Measurements from ENCODE around the gene AADACL3.

DNA sequence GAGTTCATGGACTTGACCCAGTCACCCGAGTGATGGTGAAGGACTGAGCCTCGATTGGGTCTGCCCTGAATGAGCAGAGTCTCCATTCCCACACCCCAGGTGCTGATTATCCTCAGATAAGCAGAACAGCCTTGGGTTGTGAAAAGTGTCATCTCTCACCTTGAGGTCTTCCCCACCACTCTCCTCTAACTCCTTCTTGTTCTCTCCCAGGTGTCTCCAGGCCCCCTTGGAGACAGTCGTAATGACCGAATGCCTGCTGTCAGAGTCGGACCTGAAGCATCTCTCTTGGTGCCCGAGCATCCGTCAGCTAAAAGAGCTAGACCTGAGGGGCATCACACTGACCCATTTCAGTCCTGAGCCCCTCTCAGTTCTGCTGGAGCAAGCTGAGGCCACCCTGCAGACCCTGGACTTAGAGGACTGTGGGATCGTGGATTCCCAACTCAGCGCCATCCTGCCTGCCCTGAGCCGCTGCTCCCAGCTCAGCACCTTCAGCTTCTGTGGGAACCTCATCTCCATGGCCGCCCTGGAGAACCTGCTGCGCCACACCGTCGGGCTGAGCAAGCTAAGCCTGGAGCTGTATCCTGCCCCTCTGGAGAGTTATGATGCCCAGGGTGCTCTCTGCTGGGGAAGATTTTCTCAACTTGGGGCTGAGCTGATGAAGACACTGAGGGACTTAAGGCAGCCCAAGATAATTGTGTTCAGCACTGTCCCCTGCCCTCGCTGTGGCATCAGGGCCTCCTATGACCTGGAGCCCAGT is 61.1 kb downstream of the AADACL3 start:
- TF ChIP-seq CTCF (IDR thresholded peaks at IDR 0.05) (no peak), POLR2AphosphoS5 (IDR thresholded peaks at IDR 0.05) (no peak), POLR2A (IDR thresholded peaks at IDR 0.05; ENCODE audit: low read depth) (no peak)
